ENCODE data around the gene REPS1.
"Not testable (repeated sequence)": the region's sequence is repeated elsewhere in the genome, so short reads cannot be mapped to it uniquely, and the experiment has no call there.

The REPS1 gene

GRCh38 chr6:138971601-138972000 is 16.5 kb downstream of the REPS1 start:
- no peak for DNase-seq (ENCODE audit: low read depth, low spot score)

DNA sequence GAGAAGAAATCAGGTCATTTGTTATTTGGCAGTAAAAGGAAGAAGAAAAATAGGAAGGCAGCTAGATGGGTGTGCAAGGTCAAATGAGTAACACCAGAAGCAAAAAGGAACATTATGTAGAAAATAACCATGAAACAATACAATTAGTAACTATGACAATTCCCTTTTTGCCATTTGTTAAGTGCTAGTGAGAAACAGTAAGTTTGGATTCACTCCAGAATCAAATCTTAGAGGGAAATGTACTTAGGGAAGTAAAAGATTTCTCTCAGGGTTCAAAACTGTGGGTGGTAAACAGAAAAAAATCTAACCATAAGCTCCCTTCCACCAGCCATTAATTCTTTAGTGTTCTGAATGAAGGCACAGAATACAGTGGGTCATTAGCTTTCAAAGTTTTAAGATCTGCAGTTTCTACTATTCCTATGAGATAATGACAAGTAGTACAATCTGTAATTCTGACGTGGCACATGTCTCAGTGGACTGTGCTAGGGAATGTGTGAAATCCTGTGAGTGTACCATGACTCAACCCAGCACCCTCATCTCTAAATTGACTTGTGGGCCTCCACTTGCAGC is 17.1 kb downstream of the REPS1 start:
- no peak for DNase-seq (ENCODE audit: low read depth, low spot score)

- DNase-seq (ENCODE audit: low read depth, low spot score), result no peak
Measured at GRCh38 chr6:138970159-138970558, 17.9 kb downstream of the REPS1 start.

DNA sequence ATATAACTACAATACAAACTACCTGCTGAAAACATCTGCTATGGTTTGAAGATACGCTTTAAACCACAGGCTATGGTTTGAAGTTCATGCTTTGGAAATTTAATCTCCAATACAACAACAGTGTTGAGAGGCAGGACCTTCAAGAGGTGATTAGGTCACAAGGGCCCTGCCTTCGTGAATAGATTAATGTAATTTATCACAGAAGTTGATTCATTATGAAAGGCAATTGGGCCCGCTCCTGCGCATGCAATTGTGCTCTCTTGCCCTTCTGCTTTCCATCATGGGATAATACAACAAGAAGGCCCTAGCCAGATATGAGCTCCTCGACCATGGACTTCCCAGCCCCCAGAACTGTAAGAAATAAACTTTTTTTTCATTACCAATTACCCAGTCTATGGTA is 21.2 kb downstream of the REPS1 start:
- no peak for DNase-seq (ENCODE audit: low read depth, low spot score)

- no peak for DNase-seq (ENCODE audit: low read depth, low spot score)
Measured at GRCh38 chr6:138965971-138966370, 22.1 kb downstream of the REPS1 start.

- no peak for DNase-seq (ENCODE audit: low read depth, low spot score)
Measured at GRCh38 chr6:138965291-138965874, 22.7 kb downstream of the REPS1 start.

GRCh38 chr6:138964012-138964411 is 24.0 kb downstream of the REPS1 start:
- no peak for DNase-seq (ENCODE audit: low read depth, low spot score)

DNA sequence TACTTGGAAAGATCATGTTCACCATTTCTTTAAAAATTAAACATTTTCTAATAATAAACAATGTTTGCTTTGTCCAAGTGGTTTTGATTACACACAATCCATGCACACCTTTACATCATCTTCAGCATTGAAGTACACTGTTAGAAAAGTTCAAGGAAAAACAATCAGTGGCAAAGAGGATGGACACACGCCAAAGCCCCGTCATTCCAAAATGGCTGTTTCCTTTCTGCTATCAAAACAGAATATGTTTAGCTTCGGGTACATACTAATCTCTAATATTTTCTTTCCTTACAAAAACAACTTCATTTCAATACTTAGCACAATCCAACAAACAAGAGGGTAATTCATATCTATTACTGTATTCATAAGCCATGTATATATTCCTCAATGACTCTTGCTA is 24.5 kb downstream of the REPS1 start:
- no peak for DNase-seq (ENCODE audit: low read depth, low spot score)

DNA sequence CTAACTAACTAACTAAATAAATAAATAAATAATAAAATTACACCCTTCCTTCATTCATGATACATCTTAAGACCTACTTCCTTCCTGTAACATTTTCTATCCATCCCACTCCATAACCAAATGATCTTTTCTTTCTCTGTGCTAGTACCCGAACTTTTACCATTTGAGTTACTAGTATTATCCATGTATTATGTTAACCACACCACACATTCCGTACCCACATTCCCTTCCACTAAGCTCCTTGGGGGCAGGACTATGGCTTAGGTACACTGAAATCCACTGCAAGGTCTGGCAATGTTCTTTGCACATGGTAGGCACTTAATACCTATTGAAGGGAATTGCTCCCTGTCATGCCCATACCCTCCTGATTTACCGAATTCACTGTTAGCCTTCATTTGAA is 24.9 kb downstream of the REPS1 start:
- DNase-seq (ENCODE audit: low read depth, low spot score), result no peak

- DNase-seq (ENCODE audit: low read depth, low spot score), result no peak
Measured at GRCh38 chr6:138959521-138959920, 28.5 kb downstream of the REPS1 start.

DNA sequence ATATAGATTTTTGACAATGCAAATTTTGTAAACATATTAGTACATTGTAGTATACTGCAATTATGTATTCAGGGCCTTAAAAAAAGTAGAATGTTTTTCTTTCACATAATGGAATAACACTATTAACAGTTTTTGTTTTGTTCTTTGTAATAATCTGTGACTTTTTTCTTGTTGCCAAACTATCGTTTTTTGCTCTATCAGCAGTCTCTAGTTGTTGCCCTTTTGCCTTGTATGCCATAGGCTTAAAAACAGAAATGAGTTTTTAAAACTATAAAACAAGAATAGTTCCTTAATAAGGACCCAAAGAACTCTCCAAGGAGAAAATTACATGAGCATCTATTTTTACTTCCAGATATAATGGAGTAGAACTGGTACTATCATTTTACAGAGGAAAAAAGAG is 29.5 kb downstream of the REPS1 start:
- DNase-seq (ENCODE audit: low read depth, low spot score), result no peak

GRCh38 chr6:138957903-138958302 is 30.1 kb downstream of the REPS1 start:
- DNase-seq (ENCODE audit: low read depth, low spot score), result no peak

GRCh38 chr6:138957484-138957883 is 30.6 kb downstream of the REPS1 start:
- no peak for DNase-seq (ENCODE audit: low read depth, low spot score)

DNA sequence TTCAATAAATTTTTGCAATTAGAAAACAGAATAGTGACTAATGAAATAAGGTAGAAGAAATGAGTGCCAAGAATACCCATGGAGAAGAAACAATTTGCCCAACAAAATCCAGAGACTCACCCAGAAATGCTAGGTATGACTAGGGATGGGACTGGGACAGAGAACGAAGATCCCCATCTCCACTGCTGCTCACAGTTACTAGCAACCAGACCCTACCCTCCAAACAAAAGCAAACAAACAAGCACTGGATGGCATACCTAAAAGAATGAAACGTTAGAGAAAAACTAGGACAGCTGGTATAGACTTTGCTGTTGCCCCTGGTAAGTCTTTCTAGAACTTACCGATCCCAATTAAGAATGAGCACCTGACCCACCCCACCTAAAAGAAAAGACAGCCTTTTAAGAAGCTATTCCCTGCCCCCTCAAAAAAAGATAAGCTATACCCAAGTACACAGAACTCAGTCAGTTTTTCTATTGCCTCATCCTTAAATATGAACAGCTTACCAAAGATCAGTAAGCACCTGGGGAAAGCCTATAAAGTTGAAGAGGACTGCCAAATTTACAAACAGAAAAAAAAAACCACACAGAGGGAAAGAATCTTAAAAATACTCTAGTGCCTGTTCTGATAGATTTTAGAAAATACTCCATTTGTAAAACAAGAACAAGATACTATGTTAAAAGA is 31.7 kb downstream of the REPS1 start:
- DNase-seq (ENCODE audit: low read depth, low spot score), result no peak

GRCh38 chr6:138955262-138955661 is 32.8 kb downstream of the REPS1 start:
- no peak for DNase-seq (ENCODE audit: low read depth, low spot score)

- DNase-seq (ENCODE audit: low read depth, low spot score), result no peak
Measured at GRCh38 chr6:138953451-138953850, 34.6 kb downstream of the REPS1 start.

DNA sequence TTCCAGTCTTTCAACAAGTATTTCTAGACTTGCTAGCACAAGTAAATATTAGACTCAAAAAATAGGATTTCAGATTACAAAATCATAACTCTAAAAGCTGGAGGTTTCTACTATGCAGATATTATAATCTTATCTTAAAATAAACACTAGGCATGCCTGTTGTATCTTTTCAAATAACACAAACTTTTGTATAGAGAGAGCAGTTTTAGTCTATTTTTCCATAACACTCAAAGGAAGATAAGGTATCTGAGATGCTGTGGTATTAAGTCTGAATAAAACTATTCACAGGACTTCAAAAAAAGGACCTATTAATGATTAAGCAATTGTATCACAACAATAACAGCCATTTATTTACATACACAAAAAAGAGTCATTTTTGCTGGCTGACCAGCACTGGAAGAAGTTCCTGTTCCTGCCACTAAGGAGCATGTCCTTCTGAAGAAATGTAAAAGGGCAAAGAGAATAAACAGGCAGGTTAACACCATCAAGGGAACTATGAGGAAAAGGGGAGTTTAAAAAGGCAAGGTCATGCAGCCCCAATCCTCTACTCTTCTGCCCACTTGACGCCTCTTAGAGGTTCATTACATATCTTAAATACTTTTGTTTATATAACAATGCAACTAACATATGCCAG is 39.4 kb downstream of the REPS1 start:
- no peak for DNase-seq (ENCODE audit: low read depth, low spot score)

GRCh38 chr6:138948004-138948403 is 40.0 kb downstream of the REPS1 start:
- no peak for DNase-seq (ENCODE audit: low read depth, low spot score)

- no peak for DNase-seq (ENCODE audit: low read depth, low spot score)
Measured at GRCh38 chr6:138945354-138945753, 42.7 kb downstream of the REPS1 start.

DNA sequence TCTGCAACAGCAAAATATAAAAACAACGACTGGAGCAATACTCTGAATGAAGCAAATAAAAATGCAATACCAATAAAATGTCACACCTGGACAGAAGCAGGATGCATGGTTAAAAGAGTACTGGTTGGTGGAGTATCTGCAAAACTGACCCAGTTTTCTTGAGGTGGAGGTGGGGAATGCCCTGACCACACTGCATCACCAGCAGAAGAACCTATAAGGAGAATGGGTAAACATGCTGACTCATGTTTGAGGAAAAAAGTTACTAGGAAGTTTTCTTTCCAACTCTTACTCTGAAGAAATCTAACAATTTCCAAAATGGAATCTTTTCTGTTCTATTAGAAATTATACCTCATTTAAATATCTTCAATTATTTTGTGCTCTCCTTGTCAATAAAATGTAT is 43.6 kb downstream of the REPS1 start:
- no peak for DNase-seq (ENCODE audit: low read depth, low spot score)

DNA sequence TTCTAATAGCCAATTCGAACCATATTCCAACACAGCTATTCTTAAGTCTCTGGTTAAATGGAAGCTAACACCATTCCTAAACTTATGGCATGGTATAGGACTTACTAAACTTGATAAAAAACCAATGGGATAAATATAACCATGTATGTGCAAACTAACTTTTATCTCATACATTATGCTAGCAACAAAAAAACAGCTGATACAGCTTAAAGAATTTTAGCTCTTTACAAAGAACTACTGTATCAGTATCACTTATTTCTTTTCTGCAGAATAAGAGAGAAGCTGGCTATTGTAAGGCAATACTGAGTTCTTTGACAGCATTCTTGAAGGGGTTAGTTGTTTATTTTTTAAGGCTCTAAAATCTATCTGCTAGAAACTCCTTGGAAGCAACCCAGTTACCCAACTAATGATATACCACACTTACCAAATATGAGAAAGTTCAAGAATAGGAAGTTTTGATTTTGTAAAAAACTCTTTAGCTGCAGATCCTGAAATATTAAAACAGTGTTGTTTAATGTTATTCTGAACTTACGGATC is 44.9 kb downstream of the REPS1 start:
- no peak for DNase-seq (ENCODE audit: low read depth, low spot score)

- not testable (repeated sequence) for DNase-seq (ENCODE audit: low read depth, low spot score)
Measured at GRCh38 chr6:138936873-138937272, 51.2 kb downstream of the REPS1 start.

DNA sequence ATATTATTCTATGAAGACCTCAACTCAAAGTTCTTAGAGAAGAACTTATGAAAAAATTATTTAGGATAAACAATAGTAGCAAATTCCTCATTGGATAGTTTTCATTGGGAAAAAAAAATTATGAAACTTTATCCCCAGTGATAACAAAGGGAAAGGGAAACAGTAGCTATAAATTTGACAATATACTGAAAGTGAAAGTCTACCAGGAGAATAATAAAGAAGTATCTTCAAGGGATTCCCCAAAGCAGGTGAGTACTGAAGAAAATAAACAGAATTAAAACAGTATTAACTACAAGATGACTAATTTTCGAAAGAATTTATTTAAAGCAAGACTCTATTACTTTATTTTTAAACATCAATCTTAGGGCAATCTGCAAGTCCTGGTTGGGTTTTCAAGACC is 56.4 kb downstream of the REPS1 start:
- no peak for DNase-seq (ENCODE audit: low read depth, low spot score)

Data from iPS DF 19.7 (cell line).